Kidney (tissue), 14 donors: ENCODE data around the gene METTL24. TPM values are rescaled to one million over a fixed set of nuclear protein-coding genes. Genes with fewer than 3 reads are reported as not detected.

Source experiments
- DNase-seq, 5 donors: peaks; one replicate each; pipeline ENCODE4 v3.0.0-alpha.2; 2013 to 2020
- FAIRE-seq: peaks from 2 replicates; lab custom pipeline; 2012; peaks lifted over from hg19 to GRCh38; lab: Jason Lieb, UNC
- H3K27ac ChIP-seq, 2 donors: one replicate each; pipeline ENCODE4 v1.7.0; 2013; ENCODE audit warnings: low read depth in 2 of 2, low read length in 2 of 2, inconsistent platforms in 1 of 2
- H3K27me3 ChIP-seq: one replicate; pipeline ENCODE4 v1.7.1; 2013; ENCODE audit warnings: low read length, inconsistent platforms; ENCODE audit not compliant: control insufficient read depth, insufficient read depth
- H3K36me3 ChIP-seq, 3 donors: one replicate each; pipeline versions ENCODE4 v1.7.0 to v1.7.1; 2013; ENCODE audit warnings: low read length in 3 of 3, control low read depth in 1 of 3, inconsistent platforms in 1 of 3; ENCODE audit not compliant: insufficient read depth in 3 of 3, control insufficient read depth in 2 of 3
- H3K4me1 ChIP-seq, 3 donors: one replicate each; pipeline versions ENCODE4 v1.7.0 to v1.7.1; 2013; ENCODE audit warnings: low read length in 3 of 3, inconsistent platforms in 1 of 3, low read depth in 1 of 3; ENCODE audit not compliant: control insufficient read depth in 2 of 3, insufficient read depth in 2 of 3
- H3K4me3 ChIP-seq, 3 donors: one replicate each; pipeline versions ENCODE4 v1.7.0 to v1.8.1; 2013; ENCODE audit warnings: low read length in 3 of 3, control low read depth in 1 of 3, inconsistent platforms in 1 of 3
- H3K9ac ChIP-seq, 3 donors: one replicate each; pipeline versions ENCODE4 v1.7.0 to v1.7.1; 2013; ENCODE audit warnings: low read length in 3 of 3, control low read depth in 1 of 3, inconsistent platforms in 1 of 3
- H3K9me3 ChIP-seq, 3 donors: one replicate each; pipeline versions ENCODE4 v1.7.0 to v1.7.1; 2013; ENCODE audit warnings: low read length in 3 of 3, control low read depth in 1 of 3, inconsistent platforms in 1 of 3; ENCODE audit not compliant: control insufficient read depth in 2 of 3, insufficient read depth in 1 of 3
- intact Hi-C: fragments of 100-400 bp; cut with DNase I; formaldehyde crosslinking; loops from one replicate; pipeline ENCODE4 v1.11.1; 2022
- polyA plus RNA-seq: library from polyadenylated mRNA; stranded (reverse); fragments of 350-450 nt; fragmentation: Illumina TruSeq; extraction: RNeasy Lipid Tissue Mini Kit (QIAGEN cat#74804); gene quantifications from one replicate; pipeline ENCODE4 v1.2.3, GENCODE V29; 2014; ENCODE audit warnings: low read depth, low replicate concordance; ENCODE audit not compliant: insufficient read depth
- total RNA-seq: library from RNA; stranded (reverse); fragmentation: NEBNext Ultra II Directional; extraction: Animal tissue kit (Norgen Biotek cat#: 25700); gene quantifications from one replicate; pipeline ENCODE4 v1.2.1, GENCODE V29; 2021
- TF ChIP-seq, protein P1 (sequence below): IDR thresholded peaks from 3 replicates; pipeline ENCODE4 v1.5.1; 2012; ENCODE audit warnings: mild to moderate bottlenecking, moderate library complexity, borderline replicate concordance; ENCODE audit not compliant: insufficient read depth; ENCODE audit errors: extremely low read depth
- donor health status: control.
- donor health status: control.
- donor health status: control.
- donor health status: control.
- donor health status: control.
- donor health status: DM: yes; HTN: yes; CAD: no.
- donor health status: Normal renal cell carcinoma (clear cell type).

METTL24 gene
- total and polyA plus RNA-seq, 2 donors from 2014 or later: 1.4 to 3.5 TPM

DNA sequence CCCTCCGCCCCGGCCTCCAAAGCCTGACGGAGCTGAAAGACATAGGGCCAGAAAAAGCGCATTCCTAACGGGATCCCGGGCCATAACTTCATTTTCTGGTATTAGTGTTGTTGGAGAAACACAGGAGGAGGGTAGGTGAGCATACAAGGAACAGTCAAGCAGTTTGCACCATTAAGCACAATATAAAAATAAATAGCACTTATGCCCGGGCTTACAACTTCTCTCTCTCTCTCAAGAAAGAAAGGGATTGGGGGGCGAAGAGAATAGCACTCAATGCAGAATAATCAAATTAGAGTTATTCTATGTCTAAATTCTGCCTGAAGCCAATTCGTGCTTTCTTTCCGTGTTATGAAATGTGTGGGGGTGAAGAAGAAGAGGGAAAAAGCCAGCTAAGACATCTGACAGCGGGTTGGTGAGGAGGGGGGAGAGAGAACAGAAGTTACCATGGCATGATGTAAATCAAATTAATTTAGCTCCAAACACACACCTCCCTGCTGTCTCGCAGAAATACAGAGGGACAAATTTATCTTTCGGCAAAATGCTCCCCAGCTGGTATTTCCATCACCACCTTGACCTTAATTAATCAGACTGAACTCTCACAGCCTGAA, 508 bp upstream of the METTL24 start:
- intact Hi-C loops: no loop called here
- FAIRE-seq (no peak), DNase-seq (peak in 2 of 5 donors; percentile 51 to 58)
- Histone ChIP-seq H3K4me1 (peaks cover 8 to 16% (median 13%) of the 10 kb centered on the region in 3 donors), H3K27ac (peak overlapping the region; percentile 20 to 78), H3K27me3 (no peaks in the 10 kb centered on the region), H3K4me3 (peak overlapping the region; percentile 39 to 57 (median 41)), H3K36me3 (no peaks in the 10 kb centered on the region), H3K9me3 (no peaks in the 10 kb centered on the region), H3K9ac (peak overlapping the region; percentile 13 to 49 (median 18))
- TF ChIP-seq, protein P1, sequence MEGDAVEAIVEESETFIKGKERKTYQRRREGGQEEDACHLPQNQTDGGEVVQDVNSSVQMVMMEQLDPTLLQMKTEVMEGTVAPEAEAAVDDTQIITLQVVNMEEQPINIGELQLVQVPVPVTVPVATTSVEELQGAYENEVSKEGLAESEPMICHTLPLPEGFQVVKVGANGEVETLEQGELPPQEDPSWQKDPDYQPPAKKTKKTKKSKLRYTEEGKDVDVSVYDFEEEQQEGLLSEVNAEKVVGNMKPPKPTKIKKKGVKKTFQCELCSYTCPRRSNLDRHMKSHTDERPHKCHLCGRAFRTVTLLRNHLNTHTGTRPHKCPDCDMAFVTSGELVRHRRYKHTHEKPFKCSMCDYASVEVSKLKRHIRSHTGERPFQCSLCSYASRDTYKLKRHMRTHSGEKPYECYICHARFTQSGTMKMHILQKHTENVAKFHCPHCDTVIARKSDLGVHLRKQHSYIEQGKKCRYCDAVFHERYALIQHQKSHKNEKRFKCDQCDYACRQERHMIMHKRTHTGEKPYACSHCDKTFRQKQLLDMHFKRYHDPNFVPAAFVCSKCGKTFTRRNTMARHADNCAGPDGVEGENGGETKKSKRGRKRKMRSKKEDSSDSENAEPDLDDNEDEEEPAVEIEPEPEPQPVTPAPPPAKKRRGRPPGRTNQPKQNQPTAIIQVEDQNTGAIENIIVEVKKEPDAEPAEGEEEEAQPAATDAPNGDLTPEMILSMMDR: no peak

DNA sequence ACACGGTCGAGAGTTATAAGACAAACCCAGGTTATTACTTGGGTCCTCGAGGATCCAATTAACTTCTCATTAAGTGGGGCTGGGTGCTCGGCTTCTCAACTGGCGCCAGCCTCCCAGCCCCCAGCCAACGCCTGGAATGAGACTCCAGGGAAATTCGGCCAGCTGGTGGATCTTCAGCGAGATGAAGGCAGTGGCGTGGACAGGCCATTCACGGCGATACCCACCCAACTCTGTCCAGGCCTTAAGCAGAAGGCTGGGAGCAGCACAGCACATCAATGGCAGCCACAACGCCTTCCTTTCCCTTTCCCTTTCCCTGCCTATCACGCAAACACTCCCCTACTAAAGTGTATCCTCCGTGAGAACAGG, 868 bp downstream of the METTL24 start:
- peak overlapping the region; percentile 54 to 77 for H3K27ac ChIP-seq
- no peaks in the 10 kb centered on the region for H3K27me3 ChIP-seq
- FAIRE-seq (no peak), DNase-seq (peak in 4 of 5 donors; percentile 44 to 72 (median 56))
- peaks cover 8 to 22% (median 13%) of the 10 kb centered on the region in 3 donors for H3K4me1 ChIP-seq
- intact Hi-C loops: no loop called here
- TF ChIP-seq, protein P1: no peak
- peak overlapping the region; percentile 67 to 71 (median 70) for H3K9ac ChIP-seq
- H3K36me3 ChIP-seq: no peaks in the 10 kb centered on the region
- no peaks in the 10 kb centered on the region for H3K9me3 ChIP-seq
- peak overlapping the region; percentile 73 to 84 (median 78) for H3K4me3 ChIP-seq

DNA sequence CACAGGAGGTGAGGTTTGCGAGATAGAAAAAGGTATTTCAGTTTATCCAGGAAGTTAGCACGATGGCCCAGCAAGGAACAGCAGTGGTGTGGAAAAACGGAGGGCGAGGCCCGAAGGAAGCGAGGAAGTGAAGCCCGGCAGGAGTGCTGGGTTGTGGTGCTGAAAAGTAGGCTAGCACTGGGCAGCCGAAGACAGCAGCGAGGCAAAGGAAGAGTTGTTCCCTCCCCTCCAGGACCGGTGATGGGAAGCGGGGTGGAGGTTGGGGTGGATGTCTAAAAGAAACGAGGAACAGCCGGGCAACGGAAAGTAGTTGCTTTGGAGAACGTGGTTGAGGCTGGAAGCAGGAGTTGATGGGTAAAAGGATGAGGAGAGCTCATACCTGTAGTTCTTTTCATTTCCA, 1.4 kb downstream of the METTL24 start:
- Histone ChIP-seq H3K4me3 (peak overlapping the region; percentile 73 to 84 (median 78)), H3K4me1 (peaks cover 8 to 27% (median 13%) of the 10 kb centered on the region in 3 donors), H3K27me3 (no peaks in the 10 kb centered on the region), H3K9ac (peak overlapping the region in 1 of 3 donors; percentile 71), H3K36me3 (no peaks in the 10 kb centered on the region), H3K27ac (peak overlapping the region; percentile 20 to 77), H3K9me3 (no peaks in the 10 kb centered on the region)
- intact Hi-C loops: no loop called here
- FAIRE-seq: no peak
- TF ChIP-seq, protein P1: no peak
- DNase-seq: peak in 3 of 5 donors; percentile 35 to 74 (median 43)

DNA sequence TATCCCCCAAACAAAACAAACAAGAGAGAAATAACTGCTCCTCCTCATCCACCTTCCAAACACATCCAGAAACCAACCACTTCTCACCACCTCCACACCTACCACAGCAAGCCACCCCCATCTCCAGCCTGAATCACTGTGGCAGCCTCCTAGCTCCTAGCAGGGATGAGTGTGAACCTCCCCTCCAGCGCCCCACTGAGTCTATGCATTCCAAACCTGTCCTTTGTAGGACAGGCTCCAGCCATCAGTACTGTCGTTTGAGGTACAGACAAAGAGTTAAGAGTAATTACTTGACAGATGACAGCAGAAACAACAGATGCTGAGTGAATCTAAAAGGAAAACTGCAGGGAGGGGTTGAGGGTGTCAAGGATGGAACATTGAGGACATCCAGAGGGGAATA, 2.4 kb downstream of the METTL24 start:
- H3K4me3 ChIP-seq: peak overlapping the region in 1 of 3 donors; percentile 37
- peak overlapping the region in 1 of 3 donors; percentile 1 for H3K9ac ChIP-seq
- peaks cover 6 to 27% (median 13%) of the 10 kb centered on the region in 3 donors for H3K4me1 ChIP-seq
- TF ChIP-seq, protein P1: no peak
- intact Hi-C loops: no loop called here
- no peaks in the 10 kb centered on the region for H3K36me3 ChIP-seq
- DNase-seq (peak in 1 of 5 donors; percentile 35), FAIRE-seq (no peak)
- no peaks in the 10 kb centered on the region for H3K27me3 ChIP-seq
- no peak overlapping the region for H3K27ac ChIP-seq
- H3K9me3 ChIP-seq: no peaks in the 10 kb centered on the region
